Epithelial cell of esophagus (primary cell): ENCODE data around the gene GAPDH.

Experiments used
- DNase-seq: peaks from one replicate; pipeline ENCODE4 v3.0.0; 2010; ENCODE audit warnings: low read depth
- H3K4me3 ChIP-seq: 2 replicates; pipeline ENCODE4 v1.5.1; 2011; ENCODE audit warnings: mild to moderate bottlenecking, low read length, control low read depth
- CTCF ChIP-seq: IDR thresholded peaks from 2 replicates; pipeline ENCODE4 v1.5.1; 2011; ENCODE audit warnings: low read depth, mild to moderate bottlenecking, low read length, control low read depth, inconsistent platforms; ENCODE audit not compliant: insufficient read depth; ENCODE audit errors: missing control alignments

The GAPDH gene

GRCh38 chr12:6563448-6564050 is 29.2 kb downstream of the GAPDH start:
- H3K4me3 ChIP-seq: no peak overlapping the region
- TF ChIP-seq CTCF: peak; percentile 77
- peak; percentile 60 for DNase-seq

GRCh38 chr12:6567112-6567670 is 32.9 kb downstream of the GAPDH start:
- no peak for TF ChIP-seq CTCF
- no peak for DNase-seq
- peak overlapping the region; percentile 85 for H3K4me3 ChIP-seq

- DNase-seq: no peak
- no peak overlapping the region for H3K4me3 ChIP-seq
- TF ChIP-seq CTCF: no peak
Measured at GRCh38 chr12:6569312-6569711, 35.0 kb downstream of the GAPDH start.

- no peak overlapping the region for H3K4me3 ChIP-seq
- no peak for DNase-seq
- no peak for TF ChIP-seq CTCF
Measured at GRCh38 chr12:6569786-6570185, 35.5 kb downstream of the GAPDH start.

GRCh38 chr12:6570264-6570887 is 36.1 kb downstream of the GAPDH start:
- DNase-seq: peak; percentile 40
- peak; percentile 56 for TF ChIP-seq CTCF
- H3K4me3 ChIP-seq: no peak overlapping the region

GRCh38 chr12:6573001-6573400 is 38.7 kb downstream of the GAPDH start:
- no peak overlapping the region for H3K4me3 ChIP-seq
- TF ChIP-seq CTCF: no peak
- DNase-seq: no peak
